Limb (tissue), 2 donors: Measurements from ENCODE around the gene CCNH.

Experiments used
- DNase-seq, 2 donors: peaks; one replicate each; pipeline ENCODE4 v3.0.0-alpha.2; 2016; ENCODE audit errors: extremely low spot score in 2 of 2

CCNH gene

DNA sequence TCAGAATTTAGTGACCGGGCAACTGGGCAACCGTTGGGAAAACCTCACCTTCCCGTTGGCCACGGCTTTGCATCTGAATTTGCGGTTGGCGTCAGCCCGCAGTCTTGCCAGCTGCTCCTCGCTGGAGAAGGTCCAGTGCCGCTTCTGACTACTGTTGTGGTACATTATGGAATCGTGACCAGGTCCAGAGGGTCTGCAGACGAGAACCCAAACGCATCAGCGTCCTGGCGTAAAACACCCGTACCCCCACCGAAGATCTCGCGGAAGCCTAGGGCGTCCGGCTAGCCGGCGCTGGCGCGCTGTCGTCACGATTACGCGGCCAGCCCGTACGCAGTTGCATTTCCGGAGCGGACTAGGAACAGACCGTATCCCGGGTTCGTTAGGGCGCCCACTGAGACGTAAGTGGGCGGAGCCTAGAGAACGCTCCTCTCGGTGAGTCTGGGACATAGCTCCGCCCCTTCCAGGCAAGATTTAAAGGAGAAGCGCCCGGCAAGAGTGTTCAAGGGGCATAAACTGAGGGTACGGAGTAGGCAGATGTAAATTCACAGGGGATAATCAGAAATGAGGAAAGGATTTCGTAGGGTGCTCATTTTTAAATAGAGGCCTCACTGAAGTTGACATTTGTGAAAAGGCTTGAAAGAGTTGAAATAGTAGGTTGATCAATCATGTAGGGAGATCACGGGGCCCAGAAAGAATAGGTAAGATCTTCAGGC, at the start of gene CCNH:
CCNH (minus strand) TSS at position 301 of the 713 bp plus-strand sequence; CDS start at position 165, 136 bp downstream.
- DNase-seq = peak; percentile 96 to 99

DNA sequence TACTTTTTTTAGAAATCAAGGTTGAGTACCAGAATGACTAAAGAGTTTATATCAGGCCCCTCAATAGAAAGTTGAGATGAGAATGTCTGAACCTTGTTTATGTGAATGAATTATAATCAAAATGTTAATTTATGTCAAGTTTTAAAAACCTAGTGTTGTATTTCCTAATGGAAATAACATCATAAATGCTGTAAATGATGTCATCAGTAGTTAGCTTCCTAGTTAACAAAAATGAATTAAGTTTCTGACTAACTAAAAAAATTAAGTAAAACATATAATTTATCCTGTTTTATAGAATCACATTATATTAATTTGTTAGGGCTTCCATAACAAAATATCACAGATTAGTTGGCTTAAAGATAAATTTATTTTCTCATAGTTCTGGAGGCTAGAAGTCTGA, 45.0 kb upstream of the CCNH start:
- no peak for DNase-seq

DNA sequence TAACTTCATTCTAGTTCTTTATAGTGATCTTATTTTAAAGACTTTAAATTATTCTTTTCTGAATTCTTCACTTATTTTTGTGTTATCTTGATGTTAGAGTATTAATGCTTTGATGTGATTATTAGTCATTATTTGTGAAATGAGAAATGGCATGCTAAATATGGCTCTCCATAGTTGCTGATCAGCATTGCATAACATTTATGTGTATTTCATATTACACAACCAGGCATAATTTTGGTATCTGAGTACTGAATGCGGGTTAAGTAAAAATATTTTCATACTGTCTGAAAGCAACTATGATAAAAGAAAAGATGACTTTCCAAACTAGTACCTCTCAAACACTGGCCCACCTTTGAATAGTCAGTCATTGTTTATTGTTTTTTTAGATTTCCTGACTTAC, 41.1 kb upstream of the CCNH start:
- no peak for DNase-seq

DNA sequence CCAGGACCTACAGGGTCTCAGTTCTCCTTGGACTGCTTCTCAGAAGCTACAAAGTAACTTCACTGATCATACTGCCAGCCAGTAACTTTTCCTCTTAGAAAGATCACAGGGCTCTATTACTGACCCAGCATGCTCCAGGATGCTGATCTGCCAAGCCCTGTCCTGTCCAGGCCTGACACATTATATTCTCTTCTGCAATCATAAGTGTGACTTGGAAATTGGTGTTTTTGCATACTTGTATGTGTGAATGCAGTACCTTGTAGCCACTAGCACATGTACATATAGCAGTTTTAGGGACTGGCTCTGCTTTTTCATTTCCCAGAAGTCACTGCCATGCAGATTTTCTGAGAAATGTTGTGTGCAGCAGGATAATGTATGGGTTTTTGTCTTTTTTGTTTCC, 40.1 kb upstream of the CCNH start:
- DNase-seq = no peak

DNA sequence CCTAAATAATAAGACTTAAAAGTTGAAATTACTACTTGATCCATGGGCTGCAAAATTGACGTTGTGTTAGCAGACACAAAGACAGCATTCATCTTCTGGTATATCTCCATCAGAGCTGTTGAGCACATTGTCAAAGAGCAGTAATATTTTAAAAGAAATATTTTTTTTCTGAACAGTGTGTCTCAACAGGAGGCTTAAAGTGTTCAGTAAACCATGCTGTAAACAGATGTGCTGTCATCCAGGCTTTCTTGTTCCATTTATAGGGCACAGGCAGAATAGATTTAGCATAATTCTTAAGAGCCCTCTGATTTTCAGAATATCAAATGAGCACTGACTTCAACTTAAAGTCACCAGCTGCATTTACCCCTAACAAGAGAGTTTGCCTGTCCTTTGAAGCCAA, 29.7 kb upstream of the CCNH start:
- DNase-seq = no peak

DNA sequence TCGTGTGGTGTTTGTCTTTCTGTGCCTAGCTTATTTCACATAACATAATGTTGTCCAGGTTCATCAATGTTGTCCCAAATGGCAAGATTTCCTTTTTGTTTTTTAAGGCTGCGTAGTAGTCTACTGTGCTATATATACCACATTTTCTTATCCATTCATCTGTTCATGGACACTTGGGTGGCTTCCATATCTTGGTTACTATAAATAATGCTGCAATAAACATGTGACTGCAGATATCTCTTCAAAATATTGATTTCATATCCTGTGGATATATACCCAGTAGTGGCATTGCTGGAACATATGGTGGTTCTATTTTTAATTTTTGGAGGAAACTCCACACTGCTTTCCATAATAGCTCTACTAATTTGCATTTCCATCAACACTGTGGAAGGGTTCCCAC, 25.5 kb upstream of the CCNH start:
- no peak for DNase-seq

DNA sequence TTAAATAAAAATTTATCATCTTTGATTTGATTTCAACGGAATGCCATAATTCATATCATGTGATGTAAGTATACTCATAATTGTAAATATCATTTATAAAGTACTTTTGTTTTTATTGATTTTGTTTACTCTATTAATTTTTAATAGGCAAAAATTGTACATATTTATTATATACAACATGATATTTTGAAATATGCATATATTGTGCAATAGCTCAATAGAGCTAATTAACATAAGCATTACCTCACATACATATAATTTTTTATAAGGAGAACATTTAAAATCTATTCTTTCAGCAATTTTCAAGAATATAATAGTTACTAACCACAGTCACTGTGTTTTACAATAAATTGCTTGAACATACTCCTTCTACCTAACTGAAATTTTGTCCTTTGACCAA, 25.0 kb upstream of the CCNH start:
- DNase-seq = no peak

DNA sequence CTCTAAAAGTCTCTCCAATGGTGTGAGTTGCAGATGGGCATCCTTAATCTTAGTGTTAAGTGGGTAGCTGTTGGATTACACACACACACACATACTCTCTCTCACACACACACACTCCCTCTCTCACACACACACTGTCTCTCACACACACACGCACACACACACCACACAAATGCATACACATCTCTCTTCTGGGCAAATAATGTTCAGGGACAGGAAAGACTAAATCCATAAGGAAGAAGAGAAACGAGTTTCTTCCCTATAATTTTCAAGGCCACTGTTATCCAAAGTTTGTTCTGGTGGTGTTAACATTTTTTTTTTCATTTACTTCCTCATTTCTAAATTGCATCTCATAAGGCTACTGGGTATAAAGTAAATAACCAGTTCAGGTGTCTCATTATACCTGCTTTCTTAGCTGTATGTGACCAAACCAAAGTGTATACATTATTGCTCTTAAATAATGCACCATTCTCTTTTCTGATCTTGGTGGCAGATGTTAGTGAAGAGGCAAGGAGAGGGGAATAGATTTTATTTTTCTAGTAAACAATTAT, 22.5 kb upstream of the CCNH start:
- no peak for DNase-seq

DNA sequence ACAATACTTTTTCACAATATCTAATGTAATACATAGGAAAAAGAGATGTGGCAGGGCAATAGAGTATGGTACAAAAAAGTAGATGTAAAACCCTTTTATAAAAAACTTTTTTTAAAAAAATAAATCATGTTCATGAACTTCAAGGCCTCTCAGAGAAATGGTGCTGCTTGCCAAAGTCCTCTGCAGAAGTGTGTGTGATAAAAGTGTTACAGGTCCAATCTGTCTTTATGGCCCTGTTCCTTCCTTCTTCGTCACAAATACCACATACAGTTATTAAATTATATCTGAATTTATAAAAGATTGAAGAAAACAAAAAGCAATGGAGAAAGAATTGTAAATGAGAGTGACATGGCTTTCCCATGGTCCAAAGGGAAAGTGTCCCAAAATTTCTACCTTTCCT, 21.7 kb upstream of the CCNH start:
- DNase-seq = no peak

DNA sequence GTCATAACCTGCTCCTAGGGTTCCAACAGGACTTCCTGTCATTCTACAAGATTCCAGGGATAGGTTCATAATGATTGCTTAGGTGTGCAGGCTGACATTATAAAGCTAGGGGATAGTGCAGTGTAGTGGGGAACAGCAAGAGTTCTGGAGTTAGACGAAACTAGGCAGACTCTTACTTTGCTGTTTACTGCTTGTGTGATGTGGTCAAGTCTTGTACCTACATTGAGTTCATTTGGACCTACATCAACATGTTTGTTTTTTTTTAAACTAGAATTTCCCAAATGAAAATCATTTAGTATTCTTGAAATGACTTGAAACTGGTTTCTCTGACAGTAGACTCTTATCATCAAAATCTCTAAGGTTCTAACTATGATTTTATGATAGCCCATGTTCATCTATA, 21.2 kb upstream of the CCNH start:
- no peak for DNase-seq

DNA sequence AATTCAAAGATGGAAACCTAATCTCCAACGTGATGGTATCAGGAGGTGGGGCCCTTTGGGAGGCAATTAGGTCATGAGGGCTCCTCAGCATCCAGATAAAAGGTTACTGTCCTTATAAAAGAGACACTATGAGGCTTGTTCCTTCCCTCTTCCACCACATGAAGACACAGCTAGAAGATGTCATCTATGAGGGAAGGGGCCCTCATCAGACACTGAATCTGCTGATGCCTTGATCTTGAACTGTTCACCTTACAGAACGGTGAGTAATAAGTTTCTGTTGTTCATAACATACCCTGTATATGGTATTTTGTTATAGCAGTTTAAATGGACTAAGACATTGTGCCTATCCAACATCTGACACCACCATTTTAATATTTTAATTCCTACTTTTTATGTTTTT, 19.7 kb upstream of the CCNH start:
- DNase-seq = no peak

DNA sequence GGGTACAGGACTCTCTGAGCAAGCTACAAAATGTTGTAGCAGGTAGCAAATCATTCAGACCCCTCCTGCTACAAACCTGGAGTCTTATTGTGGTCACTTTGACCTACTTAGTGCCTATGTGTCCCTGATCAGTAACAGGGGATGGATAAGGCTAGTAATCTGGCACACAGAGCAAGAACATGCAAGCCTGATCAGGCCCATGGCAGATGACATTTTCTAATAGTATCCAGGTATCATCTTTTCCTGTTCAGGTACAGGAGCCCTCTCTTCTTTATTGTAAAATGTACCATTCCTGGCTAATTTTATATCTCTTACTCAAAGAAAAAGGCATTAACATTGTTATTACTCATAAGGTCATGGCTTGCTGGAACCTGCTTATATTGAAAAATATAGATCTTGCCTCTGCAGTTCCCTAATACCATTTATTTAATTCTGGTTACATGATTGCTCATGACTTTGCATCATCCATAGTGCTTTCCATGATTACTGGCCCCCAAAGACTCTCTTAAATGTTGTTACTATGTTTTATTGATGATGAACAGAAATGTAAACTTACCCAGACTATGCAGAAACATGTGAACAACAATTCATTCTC, 18.2 kb upstream of the CCNH start:
- no peak for DNase-seq

DNA sequence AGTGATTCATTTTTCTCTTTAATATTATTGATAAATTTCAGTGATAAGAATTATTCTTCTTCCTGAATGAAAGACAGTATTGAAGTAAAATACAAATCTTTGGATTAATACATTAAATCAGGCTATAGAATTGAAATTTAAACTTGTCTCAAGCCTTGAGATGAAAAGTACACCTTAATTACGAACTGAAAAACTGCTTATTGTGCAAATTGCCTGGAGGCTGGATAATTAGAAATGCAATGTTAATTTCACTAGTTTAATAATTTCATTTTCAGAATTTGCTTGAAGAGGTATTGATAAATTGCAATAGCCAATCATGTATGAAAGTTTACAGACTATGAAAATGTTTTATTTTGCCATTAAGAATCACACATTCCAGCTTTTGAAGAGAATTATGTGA, 11.0 kb upstream of the CCNH start:
- DNase-seq = no peak

DNA sequence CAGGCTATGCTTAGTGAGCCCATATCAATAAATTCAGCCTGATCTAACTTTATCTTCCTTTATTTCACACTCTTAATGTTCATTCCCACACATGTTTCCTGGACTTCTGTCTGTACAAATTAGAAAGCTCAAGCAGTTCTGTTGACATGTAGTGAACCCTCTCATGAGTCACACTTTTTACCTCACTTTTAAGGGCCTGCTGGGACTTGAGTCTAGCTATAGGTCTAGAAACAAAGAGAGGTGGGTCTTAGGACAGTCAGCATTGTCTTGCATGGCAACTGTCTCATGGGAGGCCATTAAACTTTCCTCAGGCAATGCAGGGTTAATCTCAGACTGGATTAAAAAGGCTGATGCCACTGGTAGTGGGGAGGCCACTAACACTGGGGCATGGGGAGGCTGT, 8.6 kb upstream of the CCNH start:
- no peak for DNase-seq

DNA sequence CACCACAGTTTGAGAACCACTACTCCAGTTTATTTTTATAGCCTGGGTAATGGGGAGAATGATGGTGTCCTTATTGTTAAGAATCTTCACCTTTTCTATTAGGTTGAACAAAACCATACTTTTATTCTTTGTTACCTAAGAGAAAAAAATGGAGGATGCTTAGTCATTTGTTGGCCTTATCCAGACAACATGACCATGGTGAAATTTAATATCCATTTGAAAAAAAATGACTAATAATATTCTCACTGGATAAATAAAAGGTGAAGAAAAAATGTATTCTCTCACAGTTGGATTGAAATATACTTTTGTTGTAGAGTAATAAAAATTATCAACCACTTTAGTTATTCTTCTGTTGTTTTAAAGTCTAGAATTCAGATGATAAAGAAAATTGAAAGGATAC, 5.8 kb upstream of the CCNH start:
- DNase-seq = no peak

DNA sequence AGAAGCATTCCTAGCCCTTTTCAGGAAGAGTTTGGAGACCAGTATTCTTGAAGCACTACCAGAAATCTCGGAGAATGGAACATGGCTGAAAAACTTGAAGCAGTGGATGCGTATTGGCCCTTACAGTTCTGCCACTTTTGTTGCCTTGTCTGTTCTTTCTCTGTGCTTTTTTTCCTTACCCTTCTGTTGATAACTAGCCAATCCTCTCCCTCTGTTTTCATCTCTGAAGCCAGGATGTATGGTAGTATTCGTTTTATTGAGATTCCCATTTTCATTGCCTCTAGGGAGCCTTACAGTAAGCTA, 564 bp upstream of the CCNH start:
- DNase-seq = no peak

DNA sequence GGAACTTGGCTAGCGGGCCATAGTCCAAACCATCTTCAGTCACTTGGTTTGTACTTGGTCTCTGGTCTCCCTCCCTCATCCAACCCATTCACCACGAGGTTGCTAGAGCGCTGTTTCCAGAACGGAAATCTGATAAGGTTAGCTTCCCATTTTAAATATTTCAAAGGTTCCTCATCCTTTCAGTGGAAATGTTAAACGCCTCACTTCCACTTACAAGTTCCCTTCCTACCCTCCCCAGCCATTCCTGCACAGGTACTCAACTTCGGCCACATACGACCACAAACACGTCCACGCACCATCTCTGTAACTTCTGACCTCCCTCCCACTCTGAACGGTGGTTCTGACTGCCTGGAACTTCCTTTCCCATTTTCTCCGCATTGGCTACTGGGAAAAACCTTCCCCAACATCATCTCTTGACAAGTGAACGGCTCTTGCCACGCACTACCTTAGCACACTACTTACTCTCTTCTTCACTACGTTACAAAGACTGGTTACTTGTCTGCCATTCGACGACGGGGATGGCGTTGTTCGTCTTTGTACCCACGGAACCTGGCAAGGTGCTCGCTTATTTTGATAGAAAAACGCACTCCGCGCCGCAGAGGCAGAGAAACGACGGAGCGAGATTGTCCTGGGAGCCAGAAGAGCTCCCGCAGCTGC, 629 bp downstream of the CCNH start:
- DNase-seq = peak in 1 of 2 donors; percentile 39

DNA sequence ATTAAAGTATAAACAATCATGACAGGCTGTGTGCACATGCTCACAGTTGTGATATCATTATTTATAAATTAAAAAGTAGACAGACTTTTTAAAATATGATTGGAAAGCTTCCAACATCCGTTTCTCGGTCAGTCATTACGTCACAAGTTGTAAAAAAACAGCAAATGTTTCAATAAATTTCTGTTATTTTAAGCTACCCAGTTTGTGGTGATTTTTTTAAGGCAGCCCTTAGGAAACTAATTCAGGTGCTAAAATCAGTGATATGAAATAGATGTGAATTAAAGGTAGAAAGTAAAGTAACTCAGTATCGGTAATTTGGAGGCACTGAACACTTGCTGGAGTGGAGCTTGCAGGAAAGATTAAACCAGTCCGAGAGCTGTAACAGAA, 1.2 kb downstream of the CCNH start:
- no peak for DNase-seq

DNA sequence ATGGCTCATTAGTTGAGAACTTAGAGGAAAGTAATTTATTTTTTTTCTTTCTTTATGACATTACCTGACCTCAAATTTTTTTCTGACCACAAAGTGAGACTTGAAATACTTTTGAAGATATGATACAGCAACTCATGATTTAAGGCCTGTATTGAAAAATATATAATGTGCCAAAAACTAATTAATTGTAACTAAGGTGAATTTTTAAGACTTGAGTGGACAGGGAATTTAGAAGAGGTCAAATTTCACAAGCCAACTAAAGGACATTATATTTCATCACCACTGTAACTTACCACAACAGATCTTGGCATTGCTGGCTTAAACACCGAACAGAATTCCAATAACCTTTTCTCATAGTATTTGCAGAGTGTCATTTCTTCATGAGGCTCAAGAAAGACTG, 1.8 kb downstream of the CCNH start:
- DNase-seq = no peak

DNA sequence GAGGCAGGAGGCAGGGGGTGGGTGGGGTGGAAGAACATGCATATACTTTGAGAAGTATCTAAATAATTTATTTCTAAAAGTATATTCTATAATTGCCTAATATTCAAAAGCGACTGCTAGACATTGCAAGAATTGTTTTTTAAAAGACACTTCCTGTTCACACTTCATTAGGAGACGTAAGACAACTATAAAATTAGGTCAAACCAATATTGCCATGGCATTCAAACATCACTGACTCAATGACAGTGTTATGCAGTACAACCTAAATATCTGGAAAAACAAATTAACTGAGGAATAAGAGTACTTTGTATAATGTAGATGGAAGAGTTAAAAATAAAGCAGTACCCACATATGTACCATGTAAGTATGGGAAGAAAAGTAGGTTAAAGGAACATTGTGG, 4.5 kb downstream of the CCNH start:
- no peak for DNase-seq

DNA sequence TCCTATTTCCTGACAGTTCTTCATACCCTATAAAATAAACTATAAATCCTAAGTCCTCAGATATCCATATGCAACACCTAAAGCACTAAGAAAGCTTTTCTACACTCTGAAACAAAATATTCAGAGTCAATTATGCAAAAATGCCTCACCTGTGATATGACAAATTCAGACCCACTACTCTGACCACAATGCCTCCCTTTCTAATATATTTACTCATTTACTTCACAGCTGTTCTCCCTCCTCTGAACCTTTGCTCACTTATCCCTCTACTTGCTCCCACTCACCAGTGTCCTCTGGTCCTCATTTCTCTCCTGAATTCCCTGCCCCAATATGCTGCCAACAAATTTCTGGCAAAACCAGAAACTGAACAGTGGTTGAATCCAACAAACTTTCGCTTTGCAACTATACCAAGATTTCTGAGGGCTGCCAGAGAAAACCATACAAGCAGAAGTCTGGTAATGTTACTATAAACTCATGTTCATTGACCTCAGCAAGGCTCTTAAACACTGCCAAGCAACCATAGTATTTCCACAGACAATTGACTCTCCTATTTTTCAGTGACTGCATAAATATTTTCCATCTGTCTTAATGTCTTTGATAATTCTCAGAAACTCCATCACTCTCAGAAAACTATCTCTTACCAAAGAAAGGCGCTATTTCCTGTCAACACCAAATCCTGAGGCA, 7.1 kb downstream of the CCNH start:
- DNase-seq = no peak

DNA sequence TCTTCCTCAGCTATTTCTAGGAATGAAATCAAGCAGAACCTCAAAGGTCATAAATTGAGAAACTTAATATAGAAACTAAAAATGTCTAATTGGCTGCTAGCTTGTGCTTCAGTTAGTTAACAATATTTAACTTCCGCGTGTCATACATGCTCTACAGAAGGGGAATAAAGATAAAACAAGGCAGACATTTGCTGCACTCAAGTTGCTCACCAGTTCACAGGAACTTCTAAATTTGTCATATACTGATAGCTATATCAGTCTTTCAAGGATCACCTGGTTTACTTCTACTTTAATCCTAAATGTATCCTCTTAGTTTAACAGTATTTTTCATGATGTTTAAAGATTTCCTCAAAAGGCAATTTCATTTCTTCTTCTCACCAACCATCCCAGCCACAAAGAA, 8.4 kb downstream of the CCNH start:
- DNase-seq = no peak
